HepG2 (cell line): ENCODE data around the gene KAZN. TPM values are rescaled to one million over a fixed set of nuclear protein-coding genes. Genes with fewer than 3 reads are reported as not detected.

Source experiments
- ARID5B ChIP-seq: IDR thresholded peaks from 2 replicates; pipeline ENCODE4 v1.4.0; 2020; ENCODE audit warnings: mild to moderate bottlenecking, missing genetic modification reagents
- FOXP4 ChIP-seq: sonication (generic); formaldehyde crosslinking; IDR thresholded peaks from 2 replicates; pipeline ENCODE4 v1.4.0; 2020; ENCODE audit warnings: missing genetic modification reagents
- GATAD1 ChIP-seq: IDR thresholded peaks from 2 replicates; pipeline ENCODE4 v1.6.1; 2016; ENCODE audit warnings: missing genetic modification reagents, missing compliant biosample characterization
- GFI1 ChIP-seq: sonication (generic); formaldehyde crosslinking; IDR thresholded peaks from 2 replicates; pipeline ENCODE4 v1.5.0; 2020; ENCODE audit warnings: missing genetic modification reagents, mild to moderate bottlenecking, borderline replicate concordance
- GMEB1 ChIP-seq: sonication (generic); formaldehyde crosslinking; IDR thresholded peaks from 2 replicates; pipeline ENCODE4 v1.5.1; 2020; ENCODE audit warnings: missing genetic modification reagents, mild to moderate bottlenecking, borderline replicate concordance
- MED1 ChIP-seq: sonication (generic); formaldehyde crosslinking; IDR thresholded peaks from 2 replicates; pipeline ENCODE4 v1.4.0; 2020; ENCODE audit warnings: missing genetic modification reagents
- STAT6 ChIP-seq: sonication (generic); formaldehyde crosslinking; IDR thresholded peaks from 2 replicates; pipeline ENCODE4 v1.4.0; 2020; ENCODE audit warnings: missing genetic modification reagents, mild to moderate bottlenecking, borderline replicate concordance
- TFE3 ChIP-seq: IDR thresholded peaks from 2 replicates; pipeline ENCODE4 v1.6.1; 2016
- YEATS4 ChIP-seq: sonication (generic); formaldehyde crosslinking; IDR thresholded peaks from 2 replicates; pipeline ENCODE4 v1.4.0; 2020; ENCODE audit warnings: missing genetic modification reagents, borderline replicate concordance
- ZFP91 ChIP-seq: sonication (generic); formaldehyde crosslinking; IDR thresholded peaks from 2 replicates; pipeline ENCODE4 v1.9.0; 2022; ENCODE audit warnings: missing genetic modification reagents, mild to moderate bottlenecking, borderline replicate concordance
- ZNF263 ChIP-seq: sonication (generic); formaldehyde crosslinking; IDR thresholded peaks from 2 replicates; pipeline ENCODE4 v1.4.0; 2020; ENCODE audit warnings: missing genetic modification reagents
- ZNF501 ChIP-seq: sonication (generic); formaldehyde crosslinking; IDR thresholded peaks from 2 replicates; pipeline ENCODE4 v1.5.1; 2020; ENCODE audit warnings: mild to moderate bottlenecking, moderate library complexity, missing genetic modification reagents
- ZNF761 ChIP-seq: sonication (generic); formaldehyde crosslinking; conservative IDR thresholded peaks from 2 replicates; pipeline ENCODE4 v1.4.0; 2020; ENCODE audit warnings: mild to moderate bottlenecking, missing genetic modification reagents
- polyA plus RNA-seq, 8 experiments: library from polyadenylated mRNA; depleted of rRNA in 3 of 8; stranded (reverse) in 7 of 8; unstranded in 1 of 8; fragments of >200 nt; fragmentation: Illumina TruSeq in 4 of 8; extraction: Trizol in 4 of 8; gene quantifications; 2 replicates each; pipeline versions ENCODE4 v1.2.1 to v1.2.3, GENCODE V29; 2011 to 2016; ENCODE audit warnings: low read depth in 4 of 8, missing spikeins in 1 of 8, mixed read lengths in 1 of 8; ENCODE audit not compliant: insufficient read depth in 1 of 8
- total RNA-seq, 5 experiments: library from RNA; depleted of rRNA; stranded (reverse); fragments of >200 nt; fragmentation: Illumina TruSeq; extraction: Trizol; gene quantifications; 2 replicates each; pipeline ENCODE4 v1.2.3, GENCODE V29; 2016; ENCODE audit warnings: low read depth in 1 of 5

Gene KAZN
- total and polyA plus RNA-seq, 2 of the 13 experiments (the other 11 are each of a cell fraction or from before 2014, with no cell fraction given) = 10.4 to 13.5 TPM

GRCh38 chr1:14939527-14940284 lies 341.2 kb downstream of the KAZN start (continued):
- TF ChIP-seq STAT6 (CRISPR knock-in tag) = 0 out of 2 replicates have a peak, but pooled peaks have one; percentile 50
- peak; percentile 94 for TF ChIP-seq MED1 (CRISPR knock-in tag)
- TF ChIP-seq TFE3 (CRISPR knock-in tag) = 0 out of 2 replicates have a peak, but pooled peaks have one; percentile 40
- peak; percentile 35; the same call in 1 of the 2 replicates for TF ChIP-seq ZNF263
- peak; percentile 56; the same call in 1 of the 2 replicates for TF ChIP-seq ZFP91 (CRISPR knock-in tag)
- peak; percentile 65; the same call in 1 of the 2 replicates for TF ChIP-seq FOXP4 (CRISPR knock-in tag)
- peak; percentile 70; the same call in 1 of the 2 replicates for TF ChIP-seq YEATS4 (CRISPR knock-in tag)
- peak; percentile 42; the same call in 1 of the 2 replicates for TF ChIP-seq GMEB1 (CRISPR knock-in tag)
- peak; percentile 77; the same call in 1 of the 2 replicates for TF ChIP-seq GFI1 (CRISPR knock-in tag)
- 0 out of 2 replicates have a peak, but pooled peaks have one; percentile 31 for TF ChIP-seq ZNF761
- TF ChIP-seq ZNF501 = peak; percentile 47; the same call in 1 of the 2 replicates
- peak; percentile 64 for TF ChIP-seq ARID5B
- peak; percentile 48 for TF ChIP-seq GATAD1 (CRISPR knock-in tag)
